ENCODE measurements around the gene ACOT8.
"Not testable (repeated sequence)": the region's sequence is repeated elsewhere in the genome, so short reads cannot be mapped to it uniquely, and the experiment has no call there.

Gene ACOT8

DNA sequence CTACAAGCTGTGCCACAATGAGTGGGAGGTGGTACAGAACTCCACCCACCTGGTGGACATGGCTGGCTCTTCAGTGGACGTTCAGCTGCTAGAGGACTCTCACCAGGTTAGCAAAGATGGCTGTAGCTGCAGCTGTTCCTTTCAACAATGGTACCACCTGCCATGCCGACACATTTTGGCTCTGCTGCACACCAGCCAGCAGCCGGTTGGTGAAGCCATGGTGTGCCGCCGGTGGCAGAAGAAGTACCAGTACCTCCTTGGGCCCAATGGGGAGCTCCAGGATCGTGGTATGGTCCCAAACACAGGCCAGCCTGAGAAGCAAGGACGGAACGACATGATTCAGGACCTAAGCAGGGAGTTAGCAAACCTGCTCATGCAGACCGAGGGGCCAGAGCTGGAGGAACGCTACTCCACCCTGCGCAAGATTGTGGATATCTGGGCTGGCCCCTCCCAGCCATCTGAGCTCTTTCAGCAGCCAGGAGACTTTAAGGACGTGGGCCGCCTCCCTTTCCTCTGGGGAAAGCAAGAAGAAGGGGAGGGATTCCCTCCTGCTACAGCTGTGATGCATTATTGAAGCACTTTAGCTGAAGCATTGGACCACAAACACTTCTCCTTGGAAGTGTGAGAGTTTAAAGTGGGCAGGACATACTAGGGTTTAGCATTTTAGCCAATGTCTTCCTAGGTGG lies 21.0 kb upstream of the ACOT8 start:
- DNase-seq (ENCODE audit: low spot score), result peak; percentile 74
- H3K36me3 ChIP-seq (ENCODE audit: low read depth), result peaks cover 12% of the 10 kb centered on the region
- no peaks in the 10 kb centered on the region for H3K9me3 ChIP-seq (ENCODE audit: severe bottlenecking)
- peaks cover 5% of the 10 kb centered on the region for H3K4me1 ChIP-seq (ENCODE audit: insufficient read depth, poor library complexity, severe bottlenecking)
- no peak for ATAC-seq (ENCODE audit: low read depth)
- no peak overlapping the region for H3K27ac ChIP-seq (ENCODE audit: poor library complexity, severe bottlenecking)
- H3K4me3 ChIP-seq (ENCODE audit: severe bottlenecking), result no peak overlapping the region
- TF ChIP-seq CTCF (IDR thresholded peaks at IDR 0.05; ENCODE audit: poor library complexity, severe bottlenecking), result no peak
- no peaks in the 10 kb centered on the region for H3K27me3 ChIP-seq (ENCODE audit: insufficient read depth, poor library complexity, severe bottlenecking)

GRCh38 chr20:45874576-45874975 lies 17.4 kb upstream of the ACOT8 start:
- TF ChIP-seq CTCF (IDR thresholded peaks at IDR 0.05; ENCODE audit: poor library complexity, severe bottlenecking), result no peak
- H3K36me3 ChIP-seq (ENCODE audit: low read depth), result no peaks in the 10 kb centered on the region
- H3K27ac ChIP-seq (ENCODE audit: poor library complexity, severe bottlenecking), result no peak overlapping the region
- DNase-seq (ENCODE audit: low spot score), result no peak
- H3K27me3 ChIP-seq (ENCODE audit: insufficient read depth, poor library complexity, severe bottlenecking), result no peaks in the 10 kb centered on the region
- no peak overlapping the region for H3K4me3 ChIP-seq (ENCODE audit: severe bottlenecking)
- no peak for ATAC-seq (ENCODE audit: low read depth)
- H3K4me1 ChIP-seq (ENCODE audit: insufficient read depth, poor library complexity, severe bottlenecking), result no peaks in the 10 kb centered on the region
- H3K9me3 ChIP-seq (ENCODE audit: severe bottlenecking), result no peaks in the 10 kb centered on the region

- not testable (repeated sequence) for H3K9me3 ChIP-seq (ENCODE audit: severe bottlenecking); H3K36me3 ChIP-seq (ENCODE audit: low read depth); H3K27ac ChIP-seq (ENCODE audit: poor library complexity, severe bottlenecking); H3K4me1 ChIP-seq (ENCODE audit: insufficient read depth, poor library complexity, severe bottlenecking); H3K27me3 ChIP-seq (ENCODE audit: insufficient read depth, poor library complexity, severe bottlenecking); ATAC-seq (ENCODE audit: low read depth); H3K4me3 ChIP-seq (ENCODE audit: severe bottlenecking)
- DNase-seq (ENCODE audit: low spot score), result peak; percentile 64
Observed at GRCh38 chr20:45874104-45874481, 16.9 kb upstream of the ACOT8 start.

DNA sequence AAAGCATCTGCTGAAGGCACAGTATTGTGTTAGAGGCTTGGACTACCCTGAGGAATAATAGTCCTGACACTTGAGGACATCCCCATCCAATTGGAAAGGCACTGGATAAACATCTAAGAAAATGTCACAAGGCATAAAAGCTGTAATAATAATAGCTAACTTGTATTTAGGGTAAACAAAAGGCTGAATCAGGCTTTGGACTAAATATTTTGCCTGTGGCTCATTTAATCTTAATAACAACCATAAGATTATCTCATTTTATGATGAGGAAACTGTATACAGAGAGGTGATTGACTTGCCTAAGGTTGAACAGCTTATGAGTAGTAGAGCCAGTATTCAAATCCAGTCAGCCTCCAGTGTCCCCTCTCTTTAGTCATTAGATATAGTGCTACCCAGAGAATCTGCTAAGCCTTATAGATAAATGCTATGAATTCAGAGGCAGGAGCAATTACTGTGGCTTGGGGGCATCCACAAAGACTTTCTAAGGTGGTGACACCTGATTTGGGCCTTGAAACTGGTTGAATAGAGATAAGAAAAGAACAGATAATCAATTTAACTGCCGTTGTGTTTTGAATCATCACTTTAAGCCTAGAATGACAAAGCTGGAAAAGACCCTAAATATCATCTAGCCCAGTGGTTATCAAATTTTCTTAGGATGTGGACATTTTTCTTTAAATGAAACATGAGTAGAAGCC lies 16.4 kb upstream of the ACOT8 start:
- Histone ChIP-seq H3K4me3 (ENCODE audit: severe bottlenecking) (no peak overlapping the region), H3K9me3 (ENCODE audit: severe bottlenecking) (no peaks in the 10 kb centered on the region), H3K27me3 (ENCODE audit: insufficient read depth, poor library complexity, severe bottlenecking) (no peaks in the 10 kb centered on the region), H3K4me1 (ENCODE audit: insufficient read depth, poor library complexity, severe bottlenecking) (no peaks in the 10 kb centered on the region), H3K27ac (ENCODE audit: poor library complexity, severe bottlenecking) (no peak overlapping the region), H3K36me3 (ENCODE audit: low read depth) (no peaks in the 10 kb centered on the region)
- no peak for TF ChIP-seq CTCF (IDR thresholded peaks at IDR 0.05; ENCODE audit: poor library complexity, severe bottlenecking)
- ATAC-seq (ENCODE audit: low read depth) (no peak), DNase-seq (ENCODE audit: low spot score) (no peak)

- ATAC-seq (ENCODE audit: low read depth) (no peak), DNase-seq (ENCODE audit: low spot score) (peak; percentile 80)
- TF ChIP-seq CTCF (IDR thresholded peaks at IDR 0.05; ENCODE audit: poor library complexity, severe bottlenecking), result no peak
- Histone ChIP-seq H3K4me3 (ENCODE audit: severe bottlenecking) (no peak overlapping the region), H3K4me1 (ENCODE audit: insufficient read depth, poor library complexity, severe bottlenecking) (peaks cover 6% of the 10 kb centered on the region), H3K27ac (ENCODE audit: poor library complexity, severe bottlenecking) (no peak overlapping the region), H3K27me3 (ENCODE audit: insufficient read depth, poor library complexity, severe bottlenecking) (no peaks in the 10 kb centered on the region), H3K9me3 (ENCODE audit: severe bottlenecking) (no peaks in the 10 kb centered on the region), H3K36me3 (ENCODE audit: low read depth) (no peaks in the 10 kb centered on the region)
Observed at GRCh38 chr20:45872626-45873025, 15.4 kb upstream of the ACOT8 start.
